Measurements from ENCODE around the gene MMP17. TPM values are rescaled to one million over a fixed set of nuclear protein-coding genes. Genes with fewer than 3 reads are reported as not detected.

Gene MMP17
- total and polyA plus RNA-seq, 2 donors (not counting 1 experiment from before 2014, with no cell fraction given), result 14.8 to 140 TPM

- 95% methylated on average over 7 of the region's 15 CpGs for WGBS (ENCODE audit: insufficient coverage)
- intact Hi-C loops (cut with micrococcal nuclease), result no loop called here
- DNase-seq (no peak), ATAC-seq (ENCODE audit: low read depth) (no peak)
- POLR2A ChIA-PET, result interaction anchor here (1.0 kb wide), 1 partner anchor 21 kb away, joined by 3 read pairs; no protein-coding TSS in a partner anchor
- no peak overlapping the region for H3K4me3 Mint-ChIP-seq
- H3K4me2 ChIP-seq (replicated peaks; ENCODE audit: low read depth, low read length, poor library complexity, severe bottlenecking), result no peak overlapping the region
- no peaks in the 10 kb centered on the region for H4K20me1 ChIP-seq (ENCODE audit: control insufficient read depth, insufficient read depth, low read length, poor library complexity, severe bottlenecking)
- CTCF ChIA-PET, result interaction anchor here (1.6 kb wide), 1 partner anchor 31 kb away, joined by 3 read pairs; no protein-coding TSS in a partner anchor
- TF ChIP-seq, protein P1, sequence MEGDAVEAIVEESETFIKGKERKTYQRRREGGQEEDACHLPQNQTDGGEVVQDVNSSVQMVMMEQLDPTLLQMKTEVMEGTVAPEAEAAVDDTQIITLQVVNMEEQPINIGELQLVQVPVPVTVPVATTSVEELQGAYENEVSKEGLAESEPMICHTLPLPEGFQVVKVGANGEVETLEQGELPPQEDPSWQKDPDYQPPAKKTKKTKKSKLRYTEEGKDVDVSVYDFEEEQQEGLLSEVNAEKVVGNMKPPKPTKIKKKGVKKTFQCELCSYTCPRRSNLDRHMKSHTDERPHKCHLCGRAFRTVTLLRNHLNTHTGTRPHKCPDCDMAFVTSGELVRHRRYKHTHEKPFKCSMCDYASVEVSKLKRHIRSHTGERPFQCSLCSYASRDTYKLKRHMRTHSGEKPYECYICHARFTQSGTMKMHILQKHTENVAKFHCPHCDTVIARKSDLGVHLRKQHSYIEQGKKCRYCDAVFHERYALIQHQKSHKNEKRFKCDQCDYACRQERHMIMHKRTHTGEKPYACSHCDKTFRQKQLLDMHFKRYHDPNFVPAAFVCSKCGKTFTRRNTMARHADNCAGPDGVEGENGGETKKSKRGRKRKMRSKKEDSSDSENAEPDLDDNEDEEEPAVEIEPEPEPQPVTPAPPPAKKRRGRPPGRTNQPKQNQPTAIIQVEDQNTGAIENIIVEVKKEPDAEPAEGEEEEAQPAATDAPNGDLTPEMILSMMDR (IDR thresholded peaks at IDR 0.05), result no peak
- no peak for TF ChIP-seq EZH2 (IDR thresholded peaks at IDR 0.05; ENCODE audit: borderline replicate concordance, insufficient read depth, low read depth, low read length, poor library complexity, severe bottlenecking)
- H3K9me3 Mint-ChIP-seq (ENCODE audit: insufficient read depth), result no peaks in the 10 kb centered on the region
- H3K79me2 ChIP-seq (ENCODE audit: control insufficient read depth, insufficient read depth, low read length), result peaks cover 12% of the 10 kb centered on the region
- no peak overlapping the region for H3K9ac ChIP-seq (ENCODE audit: low read length)
- no peaks in the 10 kb centered on the region for H3K27me3 Mint-ChIP-seq
- H3K27ac Mint-ChIP-seq, result no peak overlapping the region
- H3K27me3 ChIP-seq (replicated peaks in 1 of 4; ENCODE audit: control extremely low read depth in 1 of 4, control insufficient read depth in 3 of 4, insufficient read depth in 4 of 4, low read length in 3 of 4), result no peaks in the 10 kb centered on the region
- peaks cover 9 to 15% of the 10 kb centered on the region in 2 donors for H3K4me1 ChIP-seq (ENCODE audit: control insufficient read depth in 2 of 2, insufficient read depth in 2 of 2, low read length in 2 of 2)
- H3K4me1 Mint-ChIP-seq, result peaks cover 9% of the 10 kb centered on the region
- H3K9me3 ChIP-seq (ENCODE audit: control extremely low read depth in 1 of 3, control insufficient read depth in 2 of 3, insufficient read depth in 1 of 3, low read length in 2 of 3), result no peaks in the 10 kb centered on the region
- no peak overlapping the region for H2AFZ ChIP-seq (ENCODE audit: insufficient read depth, low read depth, low read length, poor library complexity, severe bottlenecking)
- no peak overlapping the region for H3K27ac ChIP-seq (ENCODE audit: low read length in 2 of 2)
- peaks cover 0 to 69% of the 10 kb centered on the region in 2 experiments for H3K36me3 ChIP-seq (replicated peaks in 1 of 2; ENCODE audit: control extremely low read depth in 1 of 2, control insufficient read depth in 1 of 2, extremely low read depth in 1 of 2, insufficient read depth in 2 of 2, low read length in 1 of 2)
- H3K4me3 ChIP-seq (ENCODE audit: control extremely low read depth in 1 of 5, extremely low read depth in 1 of 5, insufficient read depth in 1 of 5, low read depth in 2 of 5, low read length in 4 of 5), result no peak overlapping the region
These were observed 41.9 kb upstream of the MMP17 start for GRCh38 chr12:131786331-131786730.

- intact Hi-C loops (cut with micrococcal nuclease), result no loop called here
- POLR2A ChIA-PET, result interaction anchor here (1.0 kb wide), 1 partner anchor 21 kb away, joined by 3 read pairs; no protein-coding TSS in a partner anchor
- Histone ChIP-seq H3K79me2 (ENCODE audit: control insufficient read depth, insufficient read depth, low read length) (peaks cover 7% of the 10 kb centered on the region), H3K4me3 (ENCODE audit: control extremely low read depth in 1 of 5, extremely low read depth in 1 of 5, insufficient read depth in 1 of 5, low read depth in 2 of 5, low read length in 4 of 5) (no peak overlapping the region), H3K27ac (ENCODE audit: low read length in 2 of 2) (no peak overlapping the region), H4K20me1 (ENCODE audit: control insufficient read depth, insufficient read depth, low read length, poor library complexity, severe bottlenecking) (no peaks in the 10 kb centered on the region), H3K27me3 (replicated peaks in 1 of 4; ENCODE audit: control extremely low read depth in 1 of 4, control insufficient read depth in 3 of 4, insufficient read depth in 4 of 4, low read length in 3 of 4) (no peaks in the 10 kb centered on the region), H3K4me1 (ENCODE audit: control insufficient read depth in 2 of 2, insufficient read depth in 2 of 2, low read length in 2 of 2) (peaks cover 9 to 15% of the 10 kb centered on the region in 2 donors), H3K36me3 (replicated peaks in 1 of 2; ENCODE audit: control extremely low read depth in 1 of 2, control insufficient read depth in 1 of 2, extremely low read depth in 1 of 2, insufficient read depth in 2 of 2, low read length in 1 of 2) (peaks cover 0 to 67% of the 10 kb centered on the region in 2 experiments), H3K9me3 (ENCODE audit: control extremely low read depth in 1 of 3, control insufficient read depth in 2 of 3, insufficient read depth in 1 of 3, low read length in 2 of 3) (no peaks in the 10 kb centered on the region), H3K9ac (ENCODE audit: low read length) (no peak overlapping the region), H3K4me2 (replicated peaks; ENCODE audit: low read depth, low read length, poor library complexity, severe bottlenecking) (no peak overlapping the region), H2AFZ (ENCODE audit: insufficient read depth, low read depth, low read length, poor library complexity, severe bottlenecking) (no peak overlapping the region)
- WGBS (ENCODE audit: insufficient coverage), result 97% methylated on average over 16 of the region's 17 CpGs
- Mint-ChIP-seq H3K27me3 (no peaks in the 10 kb centered on the region), H3K4me1 (peaks cover 9% of the 10 kb centered on the region), H3K27ac (no peak overlapping the region), H3K9me3 (ENCODE audit: insufficient read depth) (no peaks in the 10 kb centered on the region), H3K4me3 (no peak overlapping the region)
- ATAC-seq (ENCODE audit: low read depth) (no peak), DNase-seq (no peak)
- CTCF ChIA-PET, result interaction anchor here (1.6 kb wide), 1 partner anchor 32 kb away, joined by 3 read pairs; no protein-coding TSS in a partner anchor
- TF ChIP-seq, protein P1 (IDR thresholded peaks at IDR 0.05), result no peak
- no peak for TF ChIP-seq EZH2 (IDR thresholded peaks at IDR 0.05; ENCODE audit: borderline replicate concordance, insufficient read depth, low read depth, low read length, poor library complexity, severe bottlenecking)
These were observed 41.0 kb upstream of the MMP17 start for GRCh38 chr12:131787143-131787660.
